ENCODE results near the gene DDX39A.
A peak's percentile ranks its signal among the peaks of the same experiment; 100 is the strongest.
"Not testable (repeated sequence)": the region's sequence is repeated elsewhere in the genome, so short reads cannot be mapped to it uniquely, and the experiment has no call there.

Gene DDX39A

GRCh38 chr19:14375582-14376291 is 43.4 kb downstream of the DDX39A start:
- Histone ChIP-seq H3K36me3 (ENCODE audit: insufficient read depth, low read length) (no peaks in the 10 kb centered on the region), H3K4me1 (ENCODE audit: control insufficient read depth, insufficient read depth, low read length) (peaks cover 14% of the 10 kb centered on the region), H3K4me2 (ENCODE audit: low read length) (no peak overlapping the region), H3K27me3 (ENCODE audit: control insufficient read depth, insufficient read depth, low read length) (no peaks in the 10 kb centered on the region), H3K9me3 (replicated peaks; ENCODE audit: low read length) (no peaks in the 10 kb centered on the region), H3K4me3 (ENCODE audit: low read length) (no peak overlapping the region), H3K9ac (ENCODE audit: low read depth, low read length) (no peak overlapping the region)

- no peak overlapping the region for H3K4me2 ChIP-seq (ENCODE audit: low read length)
- H3K9me3 ChIP-seq (replicated peaks; ENCODE audit: low read length) = no peaks in the 10 kb centered on the region
- no peaks in the 10 kb centered on the region for H3K27me3 ChIP-seq (ENCODE audit: control insufficient read depth, insufficient read depth, low read length)
- no peak overlapping the region for H3K9ac ChIP-seq (ENCODE audit: low read depth, low read length)
- peaks cover 12% of the 10 kb centered on the region for H3K4me1 ChIP-seq (ENCODE audit: control insufficient read depth, insufficient read depth, low read length)
- H3K36me3 ChIP-seq (ENCODE audit: insufficient read depth, low read length) = no peaks in the 10 kb centered on the region
- no peak overlapping the region for H3K4me3 ChIP-seq (ENCODE audit: low read length)
Measured at GRCh38 chr19:14375055-14375581, 44.0 kb downstream of the DDX39A start.

DNA sequence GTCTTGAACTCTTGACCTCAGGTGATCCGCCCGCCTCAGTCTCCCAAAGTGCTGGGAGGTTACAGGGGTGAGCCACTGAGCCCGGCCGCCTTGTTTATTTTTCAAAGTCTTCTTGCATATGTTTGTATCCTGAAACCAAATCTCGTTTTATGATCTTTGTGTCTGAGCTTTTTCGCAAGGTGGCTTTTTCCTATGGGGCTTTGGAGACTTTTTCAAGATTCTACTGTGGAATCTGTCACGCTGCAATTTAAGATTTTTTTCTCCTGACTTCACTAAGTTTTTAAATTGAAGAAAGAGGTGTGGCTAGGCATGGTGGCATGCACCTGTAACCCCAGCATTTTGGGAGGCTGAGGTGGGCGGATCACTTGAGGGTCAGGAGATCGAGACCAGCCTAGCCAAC is 44.8 kb downstream of the DDX39A start:
- H3K4me3 ChIP-seq (ENCODE audit: low read length); H3K9me3 ChIP-seq (replicated peaks; ENCODE audit: low read length); H3K9ac ChIP-seq (ENCODE audit: low read depth, low read length); H3K27me3 ChIP-seq (ENCODE audit: control insufficient read depth, insufficient read depth, low read length); H3K4me2 ChIP-seq (ENCODE audit: low read length); H3K36me3 ChIP-seq (ENCODE audit: insufficient read depth, low read length): not testable (repeated sequence)
- peaks cover 19% of the 10 kb centered on the region for H3K4me1 ChIP-seq (ENCODE audit: control insufficient read depth, insufficient read depth, low read length)

GRCh38 chr19:14372384-14373077 is 46.6 kb downstream of the DDX39A start:
- H3K36me3 ChIP-seq (ENCODE audit: insufficient read depth, low read length); H3K4me3 ChIP-seq (ENCODE audit: low read length); H3K4me2 ChIP-seq (ENCODE audit: low read length); H3K9ac ChIP-seq (ENCODE audit: low read depth, low read length); H3K9me3 ChIP-seq (replicated peaks; ENCODE audit: low read length); H3K27me3 ChIP-seq (ENCODE audit: control insufficient read depth, insufficient read depth, low read length): not testable (repeated sequence)
- H3K4me1 ChIP-seq (ENCODE audit: control insufficient read depth, insufficient read depth, low read length) = peaks cover 19% of the 10 kb centered on the region

DNA sequence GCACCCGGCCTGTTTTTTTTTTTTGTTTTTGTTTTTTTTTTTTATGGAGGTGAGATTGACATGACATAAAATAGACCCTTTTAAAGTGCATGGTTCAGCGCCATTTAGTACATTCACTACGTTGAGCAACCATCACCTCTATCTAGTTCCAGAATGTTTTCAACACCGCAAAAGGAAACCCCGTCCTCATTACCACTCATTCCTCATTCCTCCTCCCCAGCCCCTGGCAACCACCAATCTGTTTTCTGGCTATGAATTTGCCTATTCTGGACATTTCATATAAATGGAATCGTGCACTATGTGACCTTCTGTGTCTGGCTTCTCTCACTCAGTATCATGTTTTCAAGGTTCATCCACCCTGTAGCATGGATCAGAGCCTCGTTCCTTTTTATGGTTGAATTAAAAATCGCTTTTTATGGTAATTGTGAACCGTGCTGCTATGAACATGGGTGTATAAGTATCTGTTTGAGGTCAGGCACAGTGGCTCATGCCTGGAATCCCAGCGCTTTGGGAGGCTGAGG is 47.8 kb downstream of the DDX39A start:
- H3K36me3 ChIP-seq (ENCODE audit: insufficient read depth, low read length) = no peaks in the 10 kb centered on the region
- H3K4me1 ChIP-seq (ENCODE audit: control insufficient read depth, insufficient read depth, low read length) = peaks cover 19% of the 10 kb centered on the region

DNA sequence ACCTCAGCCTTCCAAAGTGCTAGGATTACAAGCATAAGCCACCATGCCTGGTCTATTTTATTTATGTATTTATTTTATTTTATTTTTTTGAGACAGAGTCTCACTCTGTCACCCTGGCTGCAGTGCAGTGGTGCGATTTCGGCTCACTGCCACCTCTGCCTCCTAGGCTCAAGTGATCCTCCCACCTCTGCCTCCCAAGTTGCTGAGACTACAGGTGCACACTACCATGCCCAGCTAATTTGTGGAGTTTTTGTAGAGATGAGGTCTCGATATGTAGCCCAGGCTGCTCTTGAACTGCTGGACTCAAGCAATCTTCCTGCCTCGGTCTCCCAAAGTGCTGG is 48.2 kb downstream of the DDX39A start:
- Histone ChIP-seq H3K4me2 (ENCODE audit: low read length) (no peak overlapping the region), H3K4me3 (ENCODE audit: low read length) (no peak overlapping the region), H3K27me3 (ENCODE audit: control insufficient read depth, insufficient read depth, low read length) (no peaks in the 10 kb centered on the region), H3K9ac (ENCODE audit: low read depth, low read length) (no peak overlapping the region), H3K36me3 (ENCODE audit: insufficient read depth, low read length) (no peaks in the 10 kb centered on the region), H3K9me3 (replicated peaks; ENCODE audit: low read length) (no peaks in the 10 kb centered on the region), H3K4me1 (ENCODE audit: control insufficient read depth, insufficient read depth, low read length) (peaks cover 17% of the 10 kb centered on the region)

More for the DNA sequence above, 47.8 kb downstream of the DDX39A start:
- no peak overlapping the region for H3K4me3 ChIP-seq (ENCODE audit: low read length)
- H3K9ac ChIP-seq (ENCODE audit: low read depth, low read length) = no peak overlapping the region
- H3K4me2 ChIP-seq (ENCODE audit: low read length) = no peak overlapping the region
- no peaks in the 10 kb centered on the region for H3K27me3 ChIP-seq (ENCODE audit: control insufficient read depth, insufficient read depth, low read length)
- H3K9me3 ChIP-seq (replicated peaks; ENCODE audit: low read length) = no peaks in the 10 kb centered on the region

DNA sequence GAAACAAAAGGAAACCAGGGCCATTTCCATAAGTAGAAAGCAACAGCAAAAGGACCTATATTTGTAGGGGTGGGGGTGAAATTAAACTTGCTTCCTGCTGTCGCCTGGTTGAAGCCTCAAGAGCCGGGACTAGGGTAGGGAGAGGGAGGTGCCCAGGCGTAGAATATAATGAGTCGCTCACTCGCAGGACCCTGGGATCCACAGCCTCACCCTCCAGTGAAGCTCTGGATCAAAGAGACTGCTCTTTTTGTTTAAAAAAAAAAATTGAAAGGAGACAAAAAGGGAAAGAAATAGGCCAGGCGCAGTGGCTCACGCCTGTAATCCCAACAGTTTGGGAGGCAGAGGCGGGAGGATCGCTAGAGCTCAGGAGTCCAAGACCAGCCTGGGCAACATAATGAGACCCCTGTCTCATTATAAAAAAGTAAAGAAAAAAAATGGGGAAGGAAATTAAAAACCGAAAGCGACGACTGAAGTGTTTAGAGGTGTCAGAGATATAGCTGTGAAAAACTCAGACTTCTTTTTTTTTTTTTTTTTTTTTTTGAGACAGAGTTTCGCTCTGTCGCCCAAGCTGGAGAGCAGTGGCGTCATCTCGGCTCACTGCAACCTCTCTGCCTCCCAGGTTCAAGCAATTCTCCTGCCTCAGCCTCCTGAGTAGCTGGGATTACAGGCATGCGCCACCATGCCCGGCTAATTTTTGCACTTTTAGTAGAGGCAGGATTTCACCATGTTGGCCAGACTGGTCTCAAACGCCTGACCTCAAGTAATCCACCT is 48.8 kb downstream of the DDX39A start:
- Histone ChIP-seq H3K27me3 (ENCODE audit: control insufficient read depth, insufficient read depth, low read length) (no peaks in the 10 kb centered on the region), H3K9ac (ENCODE audit: low read depth, low read length) (peak overlapping the region; percentile 38), H3K9me3 (replicated peaks; ENCODE audit: low read length) (no peaks in the 10 kb centered on the region), H3K36me3 (ENCODE audit: insufficient read depth, low read length) (no peaks in the 10 kb centered on the region), H3K4me1 (ENCODE audit: control insufficient read depth, insufficient read depth, low read length) (peaks cover 11% of the 10 kb centered on the region), H3K4me3 (ENCODE audit: low read length) (no peak overlapping the region), H3K4me2 (ENCODE audit: low read length) (peak overlapping the region; percentile 64)

GRCh38 chr19:14369399-14370168 is 49.6 kb downstream of the DDX39A start:
- Histone ChIP-seq H3K36me3 (ENCODE audit: insufficient read depth, low read length) (no peaks in the 10 kb centered on the region), H3K4me3 (ENCODE audit: low read length) (no peak overlapping the region), H3K4me2 (ENCODE audit: low read length) (peak overlapping the region; percentile 64), H3K9ac (ENCODE audit: low read depth, low read length) (peak overlapping the region; percentile 38), H3K27me3 (ENCODE audit: control insufficient read depth, insufficient read depth, low read length) (no peaks in the 10 kb centered on the region), H3K9me3 (replicated peaks; ENCODE audit: low read length) (no peaks in the 10 kb centered on the region), H3K4me1 (ENCODE audit: control insufficient read depth, insufficient read depth, low read length) (peaks cover 10% of the 10 kb centered on the region)

DNA sequence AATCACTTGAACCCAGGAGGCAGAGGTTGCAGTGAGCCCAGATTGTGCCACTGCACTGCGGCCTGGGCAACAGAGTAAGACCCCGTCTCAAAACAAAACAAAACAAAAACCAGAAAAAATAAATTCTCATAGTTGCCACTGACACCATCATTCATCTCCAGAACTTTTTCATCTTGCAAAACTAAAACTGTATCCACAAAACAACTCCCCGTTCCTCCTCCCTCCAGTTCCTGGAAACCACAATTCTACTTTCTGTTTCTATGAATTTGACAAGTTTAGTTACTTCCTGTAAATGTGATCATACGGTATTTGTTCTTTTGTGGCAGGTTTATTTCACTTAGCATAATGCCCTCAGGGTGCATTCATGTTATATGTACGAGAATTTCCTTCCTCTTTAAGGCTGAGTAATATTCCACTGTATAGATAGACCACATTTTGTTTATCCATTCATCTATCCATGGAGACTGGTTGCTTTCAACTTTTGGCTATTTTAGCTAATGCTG is 51.1 kb downstream of the DDX39A start:
- no peaks in the 10 kb centered on the region for H3K9me3 ChIP-seq (replicated peaks; ENCODE audit: low read length)
- no peak overlapping the region for H3K4me2 ChIP-seq (ENCODE audit: low read length)
- no peaks in the 10 kb centered on the region for H3K36me3 ChIP-seq (ENCODE audit: insufficient read depth, low read length)
- no peaks in the 10 kb centered on the region for H3K27me3 ChIP-seq (ENCODE audit: control insufficient read depth, insufficient read depth, low read length)
- H3K4me3 ChIP-seq (ENCODE audit: low read length) = no peak overlapping the region
- H3K9ac ChIP-seq (ENCODE audit: low read depth, low read length) = no peak overlapping the region
- peaks cover 18% of the 10 kb centered on the region for H3K4me1 ChIP-seq (ENCODE audit: control insufficient read depth, insufficient read depth, low read length)

GRCh38 chr19:14367016-14367415 is 52.1 kb downstream of the DDX39A start:
- H3K4me1 ChIP-seq (ENCODE audit: control insufficient read depth, insufficient read depth, low read length) = peaks cover 18% of the 10 kb centered on the region
- no peak overlapping the region for H3K4me3 ChIP-seq (ENCODE audit: low read length)
- no peaks in the 10 kb centered on the region for H3K27me3 ChIP-seq (ENCODE audit: control insufficient read depth, insufficient read depth, low read length)

DNA sequence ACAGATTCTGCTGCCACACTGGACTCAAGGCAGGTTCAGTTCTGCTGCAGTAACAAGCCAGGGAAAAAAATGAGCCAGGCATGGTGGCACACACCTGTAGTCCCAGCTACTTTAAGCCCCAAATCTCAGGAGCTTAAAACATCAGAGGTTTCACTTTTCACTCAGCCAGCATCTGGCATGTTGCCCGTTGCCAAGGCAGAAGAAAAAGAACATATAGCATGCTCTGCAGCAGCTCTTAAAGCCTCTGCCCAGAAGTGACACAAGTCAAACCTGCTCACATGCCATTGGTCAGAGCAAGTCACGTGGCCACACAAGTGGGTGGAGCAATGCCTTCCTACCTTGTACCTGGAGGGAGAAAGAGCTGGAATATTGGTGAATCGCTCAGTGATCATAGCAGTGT is 52.6 kb downstream of the DDX39A start:
- Histone ChIP-seq H3K36me3 (ENCODE audit: insufficient read depth, low read length) (no peaks in the 10 kb centered on the region), H3K4me2 (ENCODE audit: low read length) (no peak overlapping the region), H3K9ac (ENCODE audit: low read depth, low read length) (no peak overlapping the region), H3K4me1 (ENCODE audit: control insufficient read depth, insufficient read depth, low read length) (peaks cover 18% of the 10 kb centered on the region), H3K4me3 (ENCODE audit: low read length) (no peak overlapping the region), H3K27me3 (ENCODE audit: control insufficient read depth, insufficient read depth, low read length) (no peaks in the 10 kb centered on the region), H3K9me3 (replicated peaks; ENCODE audit: low read length) (no peaks in the 10 kb centered on the region)

More at GRCh38 chr19:14367016-14367415, 52.1 kb downstream of the DDX39A start:
- H3K9me3 ChIP-seq (replicated peaks; ENCODE audit: low read length) = no peaks in the 10 kb centered on the region
- H3K4me2 ChIP-seq (ENCODE audit: low read length) = no peak overlapping the region
- no peak overlapping the region for H3K9ac ChIP-seq (ENCODE audit: low read depth, low read length)
- no peaks in the 10 kb centered on the region for H3K36me3 ChIP-seq (ENCODE audit: insufficient read depth, low read length)

Data from skeletal muscle satellite cell (primary cell).